Kidney (tissue), 14 donors: Measurements from ENCODE around the gene ARHGAP18. TPM values are rescaled to one million over a fixed set of nuclear protein-coding genes. Genes with fewer than 3 reads are reported as not detected.

Source experiments
- DNase-seq, 5 donors: peaks; one replicate each; pipeline ENCODE4 v3.0.0-alpha.2; 2013 to 2020
- FAIRE-seq: peaks from 2 replicates; lab custom pipeline; 2012; peaks lifted over from hg19 to GRCh38; lab: Jason Lieb, UNC
- H3K27ac ChIP-seq, 2 donors: one replicate each; pipeline ENCODE4 v1.7.0; 2013; ENCODE audit warnings: low read depth in 2 of 2, low read length in 2 of 2, inconsistent platforms in 1 of 2
- H3K27me3 ChIP-seq: one replicate; pipeline ENCODE4 v1.7.1; 2013; ENCODE audit warnings: low read length, inconsistent platforms; ENCODE audit not compliant: control insufficient read depth, insufficient read depth
- H3K36me3 ChIP-seq, 3 donors: one replicate each; pipeline versions ENCODE4 v1.7.0 to v1.7.1; 2013; ENCODE audit warnings: low read length in 3 of 3, control low read depth in 1 of 3, inconsistent platforms in 1 of 3; ENCODE audit not compliant: insufficient read depth in 3 of 3, control insufficient read depth in 2 of 3
- H3K4me1 ChIP-seq, 3 donors: one replicate each; pipeline versions ENCODE4 v1.7.0 to v1.7.1; 2013; ENCODE audit warnings: low read length in 3 of 3, inconsistent platforms in 1 of 3, low read depth in 1 of 3; ENCODE audit not compliant: control insufficient read depth in 2 of 3, insufficient read depth in 2 of 3
- H3K4me3 ChIP-seq, 3 donors: one replicate each; pipeline versions ENCODE4 v1.7.0 to v1.8.1; 2013; ENCODE audit warnings: low read length in 3 of 3, control low read depth in 1 of 3, inconsistent platforms in 1 of 3
- H3K9ac ChIP-seq, 3 donors: one replicate each; pipeline versions ENCODE4 v1.7.0 to v1.7.1; 2013; ENCODE audit warnings: low read length in 3 of 3, control low read depth in 1 of 3, inconsistent platforms in 1 of 3
- H3K9me3 ChIP-seq, 3 donors: one replicate each; pipeline versions ENCODE4 v1.7.0 to v1.7.1; 2013; ENCODE audit warnings: low read length in 3 of 3, control low read depth in 1 of 3, inconsistent platforms in 1 of 3; ENCODE audit not compliant: control insufficient read depth in 2 of 3, insufficient read depth in 1 of 3
- intact Hi-C: fragments of 100-400 bp; cut with DNase I; formaldehyde crosslinking; loops from one replicate; pipeline ENCODE4 v1.11.1; 2022
- polyA plus RNA-seq: library from polyadenylated mRNA; stranded (reverse); fragments of 350-450 nt; fragmentation: Illumina TruSeq; extraction: RNeasy Lipid Tissue Mini Kit (QIAGEN cat#74804); gene quantifications from one replicate; pipeline ENCODE4 v1.2.3, GENCODE V29; 2014; ENCODE audit warnings: low read depth, low replicate concordance; ENCODE audit not compliant: insufficient read depth
- total RNA-seq: library from RNA; stranded (reverse); fragmentation: NEBNext Ultra II Directional; extraction: Animal tissue kit (Norgen Biotek cat#: 25700); gene quantifications from one replicate; pipeline ENCODE4 v1.2.1, GENCODE V29; 2021
- TF ChIP-seq, protein P1 (sequence below): IDR thresholded peaks from 3 replicates; pipeline ENCODE4 v1.5.1; 2012; ENCODE audit warnings: mild to moderate bottlenecking, moderate library complexity, borderline replicate concordance; ENCODE audit not compliant: insufficient read depth; ENCODE audit errors: extremely low read depth
- donor health status: control.
- donor health status: control.
- donor health status: control.
- donor health status: control.
- donor health status: control.
- donor health status: DM: yes; HTN: yes; CAD: no.
- donor health status: Normal renal cell carcinoma (clear cell type).

The ARHGAP18 gene
- total and polyA plus RNA-seq, 2 donors from 2014 or later = 26.5 to 39.8 TPM

DNA sequence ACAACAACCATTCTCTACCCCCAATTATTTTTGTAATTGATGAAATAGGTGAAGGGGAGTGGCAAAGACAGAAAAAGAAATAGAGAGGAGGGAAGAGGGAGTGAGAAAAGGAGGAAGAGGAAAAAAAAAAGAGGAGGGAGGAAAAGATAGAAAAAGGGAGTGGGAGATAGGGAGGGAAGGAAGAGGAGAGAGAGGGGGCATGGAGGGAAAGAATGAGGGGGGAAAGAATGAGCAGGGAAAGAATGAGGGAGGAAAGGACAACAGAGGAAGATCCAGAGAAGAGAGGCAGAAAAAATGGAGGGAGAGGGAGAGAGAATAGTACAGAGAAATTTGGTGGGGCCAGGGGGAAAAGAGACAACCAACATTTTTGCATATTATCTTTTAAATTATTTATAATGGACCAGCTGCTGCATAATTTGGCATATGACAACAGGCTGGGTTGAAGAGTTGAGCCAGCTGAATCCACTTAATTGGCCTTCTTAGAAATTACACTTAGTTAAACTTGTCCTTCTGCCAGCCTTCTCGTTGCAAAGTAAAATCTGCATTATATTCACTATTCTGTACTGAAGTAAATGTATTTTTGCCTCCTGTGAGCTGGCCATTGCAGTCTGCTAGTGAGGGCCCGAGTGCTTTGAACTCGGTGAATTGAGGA is 101.0 kb downstream of the ARHGAP18 start:
- FAIRE-seq = no peak
- intact Hi-C loops = no loop called here
- peaks cover 0 to 5% (median 3%) of the 10 kb centered on the region in 3 donors for H3K36me3 ChIP-seq

DNA sequence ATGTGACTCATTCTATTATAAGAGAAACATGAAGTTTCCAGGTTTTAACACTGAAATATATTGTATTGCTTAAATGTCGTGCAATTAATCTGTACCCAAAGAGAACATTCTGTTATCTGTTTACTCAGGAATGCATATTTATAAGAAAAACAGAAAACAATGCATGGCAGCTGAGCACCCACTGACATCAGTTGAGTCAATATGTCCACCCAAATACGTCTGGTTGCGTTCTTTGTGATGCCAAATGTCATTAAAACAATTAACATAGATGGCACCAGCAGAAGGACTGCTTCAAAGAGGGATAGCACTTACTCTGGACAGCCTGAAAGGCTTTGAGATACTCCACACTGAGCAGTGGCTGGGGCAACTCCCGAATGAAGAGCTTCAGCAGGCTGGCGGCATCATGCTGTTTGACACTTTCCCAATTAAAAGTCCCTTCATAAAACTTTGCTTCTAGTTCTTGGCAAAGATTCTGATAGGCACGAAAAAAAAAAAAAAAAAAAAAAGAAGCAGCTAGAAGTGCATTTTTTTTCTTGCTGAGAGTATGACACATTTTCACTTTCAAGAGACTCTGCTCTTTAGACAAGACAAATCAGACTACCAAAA is 102.3 kb downstream of the ARHGAP18 start:
- H3K9ac ChIP-seq = no peak overlapping the region
- no peak for FAIRE-seq
- DNase-seq = no peak
- intact Hi-C loops = no loop called here
- peaks cover 0 to 5% (median 3%) of the 10 kb centered on the region in 3 donors for H3K36me3 ChIP-seq
- H3K27ac ChIP-seq = no peak overlapping the region
- TF ChIP-seq, protein P1, sequence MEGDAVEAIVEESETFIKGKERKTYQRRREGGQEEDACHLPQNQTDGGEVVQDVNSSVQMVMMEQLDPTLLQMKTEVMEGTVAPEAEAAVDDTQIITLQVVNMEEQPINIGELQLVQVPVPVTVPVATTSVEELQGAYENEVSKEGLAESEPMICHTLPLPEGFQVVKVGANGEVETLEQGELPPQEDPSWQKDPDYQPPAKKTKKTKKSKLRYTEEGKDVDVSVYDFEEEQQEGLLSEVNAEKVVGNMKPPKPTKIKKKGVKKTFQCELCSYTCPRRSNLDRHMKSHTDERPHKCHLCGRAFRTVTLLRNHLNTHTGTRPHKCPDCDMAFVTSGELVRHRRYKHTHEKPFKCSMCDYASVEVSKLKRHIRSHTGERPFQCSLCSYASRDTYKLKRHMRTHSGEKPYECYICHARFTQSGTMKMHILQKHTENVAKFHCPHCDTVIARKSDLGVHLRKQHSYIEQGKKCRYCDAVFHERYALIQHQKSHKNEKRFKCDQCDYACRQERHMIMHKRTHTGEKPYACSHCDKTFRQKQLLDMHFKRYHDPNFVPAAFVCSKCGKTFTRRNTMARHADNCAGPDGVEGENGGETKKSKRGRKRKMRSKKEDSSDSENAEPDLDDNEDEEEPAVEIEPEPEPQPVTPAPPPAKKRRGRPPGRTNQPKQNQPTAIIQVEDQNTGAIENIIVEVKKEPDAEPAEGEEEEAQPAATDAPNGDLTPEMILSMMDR = no peak
- H3K4me1 ChIP-seq = peaks cover 0 to 4% (median 3%) of the 10 kb centered on the region in 3 donors
- H3K27me3 ChIP-seq = no peaks in the 10 kb centered on the region
- H3K4me3 ChIP-seq = no peak overlapping the region
- no peaks in the 10 kb centered on the region for H3K9me3 ChIP-seq

More for the DNA sequence above, 101.0 kb downstream of the ARHGAP18 start:
- Histone ChIP-seq H3K9ac (no peak overlapping the region), H3K4me1 (peaks cover 0 to 4% (median 3%) of the 10 kb centered on the region in 3 donors), H3K27ac (no peak overlapping the region), H3K9me3 (no peaks in the 10 kb centered on the region), H3K27me3 (no peaks in the 10 kb centered on the region), H3K4me3 (no peak overlapping the region)
- peak in 1 of 5 donors; percentile 40 for DNase-seq
- TF ChIP-seq, protein P1 = no peak

DNA sequence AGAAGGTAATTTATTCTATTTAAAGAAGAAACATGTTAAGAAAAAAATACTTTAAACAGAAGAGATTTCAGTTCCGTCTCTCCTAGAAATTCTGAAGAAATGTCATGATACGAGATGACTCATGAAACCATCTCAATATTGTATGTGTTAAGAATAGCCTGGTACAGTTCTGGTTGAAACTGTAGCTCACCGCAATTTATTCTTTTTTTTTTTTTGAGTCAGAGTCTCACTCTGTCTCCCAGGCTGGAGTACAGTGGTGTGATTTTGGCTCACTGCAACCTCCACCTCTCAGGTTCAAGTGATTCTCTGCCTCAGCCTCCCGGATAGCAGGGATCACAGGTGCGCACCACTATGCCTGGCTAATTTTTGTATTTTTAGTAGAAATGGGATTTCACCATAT is 103.3 kb downstream of the ARHGAP18 start:
- no peak for DNase-seq
- peaks cover 0 to 4% (median 3%) of the 10 kb centered on the region in 3 donors for H3K4me1 ChIP-seq
- FAIRE-seq = no peak

More for the DNA sequence above, 103.3 kb downstream of the ARHGAP18 start:
- Histone ChIP-seq H3K27ac (no peak overlapping the region), H3K4me3 (no peak overlapping the region), H3K9me3 (no peaks in the 10 kb centered on the region), H3K36me3 (peaks cover 0 to 5% (median 3%) of the 10 kb centered on the region in 3 donors), H3K9ac (no peak overlapping the region), H3K27me3 (no peaks in the 10 kb centered on the region)
- intact Hi-C loops = no loop called here
- TF ChIP-seq, protein P1 = no peak
